Activated naive CD4-positive, alpha-beta T cell treated with Interleukin-2 at 50 U/mL for 16 hours (primary cell): Measurements from ENCODE around the gene CYB5R3.
A peak's percentile ranks its signal among the peaks of the same experiment; 100 is the strongest.
"Not testable (repeated sequence)": the region's sequence is repeated elsewhere in the genome, so short reads cannot be mapped to it uniquely, and the experiment has no call there.

ENCODE experiments used
- DNase-seq: peaks from one replicate; pipeline ENCODE4 v3.0.0-alpha.2; 2020

The CYB5R3 gene

GRCh38 chr22:42622061-42622710 lies 27.0 kb downstream of the CYB5R3 start:
- no peak for DNase-seq

- peak; percentile 59 for DNase-seq
Measured at GRCh38 chr22:42621505-42622002, 27.6 kb downstream of the CYB5R3 start.

GRCh38 chr22:42620084-42620483 lies 29.1 kb downstream of the CYB5R3 start:
- DNase-seq, result no peak

DNA sequence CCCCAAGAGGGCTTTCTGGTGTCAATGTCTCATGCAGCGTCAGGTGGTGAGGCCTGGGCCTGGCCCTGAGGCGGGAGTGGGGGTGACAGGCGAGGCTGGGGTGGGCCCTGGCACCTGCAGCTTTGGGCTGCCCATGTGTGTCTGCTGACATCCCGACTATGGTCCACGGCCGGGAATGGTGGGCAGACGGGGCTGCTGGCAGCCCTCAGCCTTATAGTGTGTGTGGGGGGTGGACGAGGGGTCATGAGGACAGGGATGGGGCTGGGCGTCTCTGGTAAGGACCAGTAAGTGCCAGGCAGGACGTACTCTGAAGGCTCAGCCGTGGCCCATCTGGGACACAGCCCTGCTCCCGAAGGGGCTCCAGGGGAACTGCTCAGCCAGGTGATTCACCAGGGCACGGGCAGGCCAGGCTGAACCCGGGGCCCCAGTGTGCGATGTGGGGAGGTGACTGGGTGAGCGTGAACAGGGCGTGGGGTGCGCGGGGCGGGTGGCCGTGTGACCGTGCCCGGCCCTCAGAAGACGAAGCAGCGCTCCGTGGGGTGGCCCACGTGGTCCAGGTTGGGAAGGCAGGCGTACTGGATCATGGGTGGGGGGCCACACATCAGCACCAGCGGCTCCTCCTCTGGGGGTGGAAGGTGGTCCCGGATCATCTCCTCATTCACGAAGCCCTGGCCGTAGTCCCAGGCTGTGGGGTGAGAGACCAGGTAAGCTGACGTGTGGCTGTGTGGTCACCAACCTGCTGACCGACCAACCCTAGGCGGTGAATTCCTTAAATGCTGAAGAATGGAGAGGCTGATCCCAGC lies 29.7 kb downstream of the CYB5R3 start:
- DNase-seq, result no peak

DNA sequence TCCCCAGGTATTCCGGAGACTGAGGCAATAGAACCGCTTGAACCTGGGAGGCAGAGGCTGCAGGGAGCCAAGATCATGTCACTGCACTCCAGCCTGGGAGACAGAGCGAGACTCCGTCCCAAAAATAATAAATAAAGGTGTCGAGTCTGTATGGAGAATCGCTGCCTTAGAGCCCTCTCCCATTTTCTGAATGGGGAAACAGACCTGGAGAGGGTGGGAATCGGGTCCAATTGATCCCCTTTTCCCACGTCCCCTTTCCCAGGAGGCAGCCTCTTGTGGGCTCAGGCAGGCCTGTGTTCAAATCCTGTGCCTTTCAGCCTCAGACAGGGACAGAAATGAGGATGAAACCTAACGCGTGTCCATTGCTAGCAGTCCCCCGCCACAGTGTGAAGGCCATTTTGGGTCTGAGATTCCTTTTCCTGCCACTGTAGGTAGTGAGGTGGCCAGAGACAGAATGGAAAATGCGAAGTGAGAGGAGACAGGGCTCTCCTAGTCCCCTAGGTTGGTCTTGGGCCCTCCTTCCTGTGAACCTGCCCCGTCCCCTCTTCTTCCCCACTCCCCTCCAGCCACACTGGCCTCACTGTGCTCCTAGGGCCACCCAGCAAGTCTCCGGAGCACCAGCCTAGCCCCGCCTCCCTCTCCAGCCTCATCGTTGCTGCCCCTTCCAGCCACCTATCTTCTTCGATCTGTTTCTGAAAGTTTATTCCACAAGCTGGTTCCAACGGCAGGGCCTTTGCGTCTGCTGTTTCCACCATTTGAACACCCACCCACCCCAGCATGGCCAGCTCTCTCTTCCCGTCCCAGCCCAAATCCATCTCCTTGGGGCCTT lies 31.8 kb downstream of the CYB5R3 start:
- DNase-seq, result no peak

- DNase-seq, result not testable (repeated sequence)
Measured at GRCh38 chr22:42615860-42616175, 33.4 kb downstream of the CYB5R3 start.

GRCh38 chr22:42615092-42615859 lies 33.9 kb downstream of the CYB5R3 start:
- DNase-seq, result peak; percentile 89

- DNase-seq, result peak; percentile 99
Measured at GRCh38 chr22:42614312-42615091, 34.7 kb downstream of the CYB5R3 start, which contains the start of gene POLDIP3. POLDIP3 (minus strand) TSS chr22:42614883; CDS start chr22:42614857, 26 bp downstream.

GRCh38 chr22:42613872-42614301 lies 35.3 kb downstream of the CYB5R3 start:
- DNase-seq, result no peak

GRCh38 chr22:42612336-42612735 lies 36.9 kb downstream of the CYB5R3 start:
- no peak for DNase-seq

GRCh38 chr22:42611051-42611450 lies 38.1 kb downstream of the CYB5R3 start:
- no peak for DNase-seq

DNA sequence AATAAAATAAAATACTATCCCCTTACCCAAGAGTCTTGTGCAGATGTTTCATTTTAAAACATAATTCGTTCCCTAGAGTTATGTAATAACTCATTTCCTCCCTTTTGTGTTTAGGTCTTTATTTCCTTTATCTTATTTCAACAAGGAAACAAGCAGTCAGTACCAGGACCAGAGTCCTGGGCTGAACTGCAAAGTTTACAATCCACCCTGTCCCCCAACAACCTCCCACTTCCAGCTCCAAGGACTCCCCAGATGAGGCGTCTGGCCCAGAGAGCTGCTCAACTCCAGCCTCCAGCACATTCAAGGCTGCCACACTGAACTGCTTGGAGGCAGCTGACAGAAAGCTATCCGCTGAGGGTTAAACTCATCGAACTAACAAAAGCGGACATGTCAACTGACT lies 39.0 kb downstream of the CYB5R3 start:
- no peak for DNase-seq

DNA sequence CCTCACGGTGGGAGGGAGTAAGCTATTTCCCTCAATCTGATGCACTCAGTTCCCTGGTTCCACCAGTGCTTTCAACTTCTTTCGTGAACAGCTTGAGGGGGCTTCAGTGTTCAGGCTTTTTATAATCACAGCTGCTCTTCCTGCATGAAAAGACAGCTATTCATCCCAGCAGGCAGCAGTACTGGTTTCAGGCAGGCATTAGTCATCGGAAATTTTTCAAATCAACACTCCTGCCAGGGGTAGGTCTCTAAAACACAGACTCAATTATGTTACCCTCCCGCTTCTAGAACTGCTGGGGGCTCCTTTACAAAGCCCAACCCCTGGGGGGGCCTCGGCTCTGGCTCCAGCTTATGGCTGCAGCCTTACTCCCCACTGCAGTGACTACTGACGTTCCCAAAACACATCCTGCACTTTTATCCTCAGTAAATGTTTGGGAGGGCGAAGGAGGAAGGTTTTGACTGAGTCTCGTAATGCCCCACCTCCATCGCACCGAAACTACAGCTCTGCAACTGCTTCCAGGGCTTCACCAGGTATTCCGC lies 40.3 kb downstream of the CYB5R3 start:
- no peak for DNase-seq

DNA sequence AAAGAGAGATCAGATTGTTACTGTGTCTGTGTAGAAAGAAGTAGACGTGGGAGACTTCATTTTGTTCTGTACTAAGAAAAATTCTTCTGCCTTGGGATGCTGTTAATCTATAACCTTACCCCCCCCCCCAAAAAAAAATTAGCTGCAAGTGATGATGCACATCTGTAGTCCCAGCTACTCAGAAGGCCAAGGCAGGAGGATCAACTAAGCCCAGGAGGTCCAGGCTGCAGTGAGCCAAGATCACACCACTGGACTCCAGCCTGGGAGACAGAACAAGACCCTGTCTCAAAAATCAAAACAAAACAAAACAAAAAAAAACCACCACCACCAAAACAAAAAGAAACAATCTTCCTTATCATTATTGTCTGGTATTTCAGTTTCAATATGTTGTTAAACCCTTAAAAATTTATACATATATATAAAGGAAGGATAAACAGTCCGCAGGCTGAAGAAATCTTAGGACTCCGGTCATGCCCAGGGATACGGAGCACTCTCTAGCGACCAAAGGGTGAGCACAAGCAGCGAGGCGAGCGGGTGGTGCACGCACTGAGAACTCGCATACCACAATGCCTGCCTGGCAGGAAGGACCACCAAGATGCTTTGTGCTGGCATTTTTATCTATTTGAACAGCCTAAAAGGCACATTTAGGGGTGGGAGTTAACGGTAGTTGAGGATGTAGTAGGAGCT lies 40.9 kb downstream of the CYB5R3 start:
- DNase-seq, result no peak

DNA sequence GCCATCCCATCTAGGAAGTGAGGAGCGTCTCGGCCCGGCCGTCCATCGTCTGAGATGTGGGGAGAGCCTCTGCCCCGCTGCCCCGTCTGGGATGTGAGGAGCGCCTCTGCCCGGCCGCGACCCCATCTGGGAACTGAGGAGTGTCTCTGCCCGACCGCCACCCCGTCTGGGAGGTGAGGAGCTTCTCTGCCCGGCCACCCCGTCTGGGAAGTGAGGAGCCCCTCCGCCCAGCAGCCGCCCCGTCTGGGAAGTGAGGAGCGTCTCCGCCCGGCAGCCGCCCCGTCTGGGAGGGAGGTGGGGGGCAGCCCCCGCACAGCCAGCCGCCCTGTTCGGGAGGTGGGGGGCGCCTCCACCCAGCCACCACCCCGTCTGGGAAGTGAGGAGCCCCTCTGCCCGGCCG lies 41.6 kb downstream of the CYB5R3 start:
- DNase-seq, result not testable (repeated sequence)

DNA sequence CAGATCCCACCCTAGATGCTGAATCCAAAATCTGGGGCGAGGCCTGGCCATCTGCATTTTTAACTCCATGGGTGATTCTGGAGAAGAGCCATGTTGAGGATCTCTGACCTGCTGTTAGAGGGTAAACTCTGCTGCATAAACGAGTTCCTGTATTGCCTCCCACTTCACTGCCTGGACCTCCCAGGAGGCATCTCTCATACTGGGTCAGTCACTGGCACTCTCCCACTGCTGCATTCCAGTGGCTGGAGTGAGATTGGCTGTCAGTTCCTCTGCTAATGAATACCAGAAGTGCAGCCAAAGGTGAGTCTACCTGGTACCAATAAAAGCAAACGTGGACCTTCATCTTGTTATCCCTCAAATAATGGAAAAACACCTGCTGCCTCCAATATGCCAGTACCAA lies 44.8 kb downstream of the CYB5R3 start:
- no peak for DNase-seq

DNA sequence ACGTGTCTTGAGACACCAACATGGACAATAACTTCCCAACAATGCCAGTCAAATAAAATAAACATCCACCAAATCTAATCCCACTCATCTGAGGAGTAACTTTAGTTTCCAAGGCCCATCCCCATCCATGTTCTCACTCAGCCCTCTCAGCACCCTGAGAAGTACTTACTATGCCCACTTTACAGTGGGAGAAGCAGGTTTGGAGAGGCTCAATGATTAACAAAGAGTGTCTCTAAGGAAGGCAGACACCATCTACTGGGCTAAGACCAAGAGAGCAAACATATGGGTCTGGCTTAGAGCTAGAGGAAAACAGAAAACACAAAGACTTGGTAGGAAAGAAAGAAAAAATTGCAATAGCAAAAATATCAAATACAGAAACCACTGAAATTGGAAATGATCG lies 45.8 kb downstream of the CYB5R3 start:
- DNase-seq, result no peak

DNA sequence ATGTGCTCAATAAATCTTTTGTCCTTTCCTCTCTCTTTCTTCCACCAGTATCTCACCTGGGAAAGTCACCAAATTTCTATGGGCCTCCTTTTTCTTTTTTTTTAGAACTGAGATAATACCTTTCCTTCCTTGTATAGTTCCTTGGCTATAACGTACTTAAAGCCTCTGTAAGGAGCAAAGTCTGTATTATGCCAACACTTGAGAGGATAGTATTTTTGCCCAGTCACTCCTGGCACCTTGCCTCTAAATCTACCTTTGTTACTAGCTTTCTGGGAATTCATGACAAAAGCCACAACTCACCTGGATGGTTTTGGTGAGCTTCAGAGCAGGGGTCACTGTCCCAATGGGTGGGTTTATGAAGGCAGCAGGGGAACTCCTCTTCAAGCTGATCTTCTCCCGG lies 46.7 kb downstream of the CYB5R3 start:
- no peak for DNase-seq

DNA sequence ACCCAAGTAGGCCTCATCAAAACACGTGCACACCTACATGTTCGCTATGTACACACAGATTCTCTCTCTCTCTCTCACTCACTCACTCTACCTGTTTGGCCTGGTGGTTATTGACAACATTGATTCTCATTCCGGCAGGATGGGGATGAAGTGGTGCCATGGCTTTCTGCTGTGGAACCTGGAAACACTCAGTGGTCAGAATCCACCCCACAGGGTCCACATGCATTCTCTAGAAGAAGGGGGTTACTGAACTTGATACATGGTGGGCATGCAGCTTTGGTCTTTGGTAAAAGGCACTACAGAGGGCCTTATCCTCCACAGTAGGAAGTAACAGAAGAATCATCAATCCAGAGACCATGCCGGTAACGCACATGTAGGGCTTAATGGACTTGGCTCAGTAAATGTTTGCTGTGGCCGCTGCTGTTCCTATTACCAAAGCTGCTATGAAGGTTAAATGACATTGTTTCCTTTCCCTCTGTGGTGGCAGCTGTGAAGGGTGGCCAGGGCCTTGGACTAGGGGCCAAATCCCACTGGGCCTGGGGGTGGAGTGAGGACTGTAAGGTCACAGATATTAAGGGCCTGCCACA lies 47.2 kb downstream of the CYB5R3 start:
- DNase-seq, result no peak

DNA sequence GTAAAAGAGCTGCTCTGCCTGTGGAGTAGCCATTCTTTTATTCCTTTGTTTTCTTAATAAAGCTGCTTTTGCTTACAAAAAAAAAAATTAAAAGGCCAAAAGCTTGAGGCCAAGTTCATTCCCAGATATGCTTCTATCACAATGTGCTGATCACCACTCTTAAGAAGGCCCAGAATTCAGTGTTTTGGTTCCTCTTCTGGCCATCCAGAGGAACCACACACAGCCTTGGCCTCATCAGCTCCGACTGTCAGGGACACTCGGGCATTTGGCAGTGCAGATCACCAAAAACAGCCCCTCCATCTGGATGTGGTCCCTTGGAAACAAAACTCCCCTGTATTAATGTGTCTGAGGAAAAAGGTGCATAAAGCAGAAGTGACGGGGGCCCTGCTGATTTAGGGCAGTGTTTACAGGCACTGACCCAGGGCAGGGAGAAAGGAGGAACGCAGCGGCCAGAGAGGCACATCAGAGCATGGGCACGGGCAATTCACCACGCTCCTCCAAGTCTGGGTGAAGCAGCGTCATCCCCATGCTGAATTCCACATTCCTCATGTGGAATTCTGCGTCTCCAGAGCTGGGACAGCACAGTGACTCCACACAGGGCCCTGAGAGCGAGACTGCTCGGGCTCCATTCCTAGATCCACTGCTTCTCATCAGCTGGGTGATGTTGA lies 52.2 kb downstream of the CYB5R3 start:
- no peak for DNase-seq
